ENCODE results near the gene HSD17B1. TPM values are rescaled to one million over a fixed set of nuclear protein-coding genes. Genes with fewer than 3 reads are reported as not detected.

HSD17B1 gene
- total RNA-seq, 1 donor from 2014 or later: 1.2 TPM

DNA sequence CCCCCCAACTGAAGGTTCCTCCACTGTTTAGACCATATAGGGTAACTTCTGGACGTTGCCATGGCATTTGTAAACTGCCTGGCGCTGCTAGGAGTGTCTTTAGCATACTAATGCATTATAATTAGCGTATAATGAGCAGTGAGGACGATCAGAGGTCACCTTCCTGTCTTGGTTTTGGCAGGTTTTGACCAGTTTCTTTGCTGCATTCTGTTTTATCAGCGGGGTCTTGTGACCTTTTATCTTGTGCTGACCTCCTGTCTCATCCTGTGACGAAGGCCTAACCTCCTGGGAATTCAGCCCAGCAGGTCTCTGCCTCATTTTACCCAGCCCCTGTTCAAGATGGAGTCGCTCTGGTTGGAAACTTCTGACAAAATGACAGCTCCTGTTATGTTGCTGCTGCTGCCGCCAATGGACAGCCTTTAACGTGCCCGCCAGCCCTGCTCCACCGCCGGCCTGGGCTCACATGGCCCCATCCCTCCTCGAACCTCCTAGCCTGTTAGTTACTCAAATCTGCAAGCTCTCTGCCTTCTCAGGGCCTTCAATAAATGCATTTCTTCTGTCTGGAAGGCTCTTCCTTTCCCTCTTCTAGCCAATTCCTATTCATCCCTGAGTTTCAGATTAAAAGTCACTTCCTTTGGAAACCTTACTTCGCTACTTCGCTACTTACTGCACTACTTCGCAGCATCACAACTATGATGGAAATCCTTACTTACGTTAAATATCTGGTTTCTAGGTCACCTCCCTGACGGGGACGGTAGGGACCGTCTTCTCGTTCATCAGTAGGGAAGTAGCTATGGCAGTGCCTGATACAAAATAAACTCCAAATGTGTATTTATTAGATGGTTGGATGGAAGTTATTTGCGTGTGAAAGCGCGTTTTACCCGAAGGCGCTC is 17.3 kb upstream of the HSD17B1 start:
- TF ChIP-seq, protein P1, sequence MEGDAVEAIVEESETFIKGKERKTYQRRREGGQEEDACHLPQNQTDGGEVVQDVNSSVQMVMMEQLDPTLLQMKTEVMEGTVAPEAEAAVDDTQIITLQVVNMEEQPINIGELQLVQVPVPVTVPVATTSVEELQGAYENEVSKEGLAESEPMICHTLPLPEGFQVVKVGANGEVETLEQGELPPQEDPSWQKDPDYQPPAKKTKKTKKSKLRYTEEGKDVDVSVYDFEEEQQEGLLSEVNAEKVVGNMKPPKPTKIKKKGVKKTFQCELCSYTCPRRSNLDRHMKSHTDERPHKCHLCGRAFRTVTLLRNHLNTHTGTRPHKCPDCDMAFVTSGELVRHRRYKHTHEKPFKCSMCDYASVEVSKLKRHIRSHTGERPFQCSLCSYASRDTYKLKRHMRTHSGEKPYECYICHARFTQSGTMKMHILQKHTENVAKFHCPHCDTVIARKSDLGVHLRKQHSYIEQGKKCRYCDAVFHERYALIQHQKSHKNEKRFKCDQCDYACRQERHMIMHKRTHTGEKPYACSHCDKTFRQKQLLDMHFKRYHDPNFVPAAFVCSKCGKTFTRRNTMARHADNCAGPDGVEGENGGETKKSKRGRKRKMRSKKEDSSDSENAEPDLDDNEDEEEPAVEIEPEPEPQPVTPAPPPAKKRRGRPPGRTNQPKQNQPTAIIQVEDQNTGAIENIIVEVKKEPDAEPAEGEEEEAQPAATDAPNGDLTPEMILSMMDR (conservative IDR thresholded peaks at IDR 0.05): no peak
- no peaks in the 10 kb centered on the region for H3K27me3 Mint-ChIP-seq (ENCODE audit: low read depth)
- no peaks in the 10 kb centered on the region for H3K36me3 Mint-ChIP-seq (ENCODE audit: low read depth)
- H3K4me1 Mint-ChIP-seq: peaks cover 24% of the 10 kb centered on the region
- DNase-seq (ENCODE audit: low read depth, low spot score): no peak
- no peak overlapping the region for H3K27ac Mint-ChIP-seq (ENCODE audit: unreplicated experiment)
- H3K4me3 Mint-ChIP-seq: peak overlapping the region; percentile 82
- H3K9me3 Mint-ChIP-seq: no peaks in the 10 kb centered on the region

DNA sequence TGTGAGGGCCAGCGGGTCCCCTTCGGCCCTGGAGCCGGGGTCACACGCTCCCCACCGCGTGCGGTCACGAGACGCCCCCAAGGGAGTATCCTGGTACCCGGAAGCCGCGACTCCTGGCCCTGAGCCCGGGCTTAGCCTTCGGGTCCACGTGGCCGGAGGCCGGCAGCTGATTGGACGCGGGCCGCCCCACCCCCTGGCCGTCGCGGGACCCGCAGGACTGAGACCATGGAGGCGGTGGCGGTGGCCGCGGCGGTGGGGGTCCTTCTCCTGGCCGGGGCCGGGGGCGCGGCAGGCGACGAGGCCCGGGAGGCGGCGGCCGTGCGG is 16.7 kb upstream of the HSD17B1 start, which contains the start of gene NAGLU:
Gene NAGLU (plus strand): TSS at position 194 of the 324 bp plus-strand sequence. CDS start 32 bp downstream, at position 226.
- DNase-seq (ENCODE audit: low read depth, low spot score): peak; percentile 79
- Mint-ChIP-seq H3K27me3 (ENCODE audit: low read depth) (no peaks in the 10 kb centered on the region), H3K36me3 (ENCODE audit: low read depth) (no peaks in the 10 kb centered on the region), H3K4me1 (peaks cover 24% of the 10 kb centered on the region), H3K9me3 (no peaks in the 10 kb centered on the region), H3K4me3 (peak within 1 kb of the TSS; percentile 89), H3K27ac (ENCODE audit: unreplicated experiment) (peak within 1 kb of the TSS; percentile 92)
- TF ChIP-seq, protein P1 (conservative IDR thresholded peaks at IDR 0.05): no peak

- Mint-ChIP-seq H3K27ac (ENCODE audit: unreplicated experiment) (peak overlapping the region; percentile 92), H3K36me3 (ENCODE audit: low read depth) (no peaks in the 10 kb centered on the region), H3K4me3 (peak overlapping the region; percentile 89), H3K27me3 (ENCODE audit: low read depth) (no peaks in the 10 kb centered on the region), H3K4me1 (peaks cover 22% of the 10 kb centered on the region), H3K9me3 (no peaks in the 10 kb centered on the region)
- peak; percentile 48 for DNase-seq (ENCODE audit: low read depth, low spot score)
- TF ChIP-seq, protein P1 (conservative IDR thresholded peaks at IDR 0.05): no peak
These were observed 16.2 kb upstream of the HSD17B1 start for GRCh38 chr17:42536372-42537155.

DNA sequence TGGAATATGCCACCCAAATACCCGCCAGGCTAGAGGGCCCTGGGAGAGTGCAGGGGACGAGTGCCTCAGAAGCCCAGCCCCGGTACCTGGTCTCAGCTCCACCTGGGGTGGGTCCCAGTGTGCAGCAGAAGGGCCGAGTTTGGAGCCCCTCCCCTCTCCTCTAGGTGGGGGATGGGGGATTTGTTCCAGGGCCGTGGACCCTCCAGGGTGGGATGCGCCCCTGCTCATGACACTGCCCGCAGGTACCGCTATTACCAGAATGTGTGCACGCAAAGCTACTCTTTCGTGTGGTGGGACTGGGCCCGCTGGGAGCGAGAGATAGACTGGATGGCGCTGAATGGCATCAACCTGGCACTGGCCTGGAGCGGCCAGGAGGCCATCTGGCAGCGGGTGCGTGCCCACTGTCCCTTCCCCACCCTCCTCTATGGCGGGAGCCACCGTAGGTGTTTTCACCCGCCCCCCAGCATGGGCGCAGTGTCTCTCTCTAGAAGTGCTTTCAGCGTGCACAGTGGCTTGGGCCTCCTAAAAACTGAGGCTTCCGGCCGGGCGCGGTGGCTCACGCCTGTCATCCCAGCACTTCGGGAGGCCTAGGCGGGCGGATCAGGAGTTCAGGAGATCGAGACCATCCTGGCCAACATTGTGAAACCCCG is 15.4 kb upstream of the HSD17B1 start:
- peak overlapping the region; percentile 89 for H3K4me3 Mint-ChIP-seq
- no peak for DNase-seq (ENCODE audit: low read depth, low spot score)
- no peaks in the 10 kb centered on the region for H3K27me3 Mint-ChIP-seq (ENCODE audit: low read depth)
- H3K9me3 Mint-ChIP-seq: no peaks in the 10 kb centered on the region
- TF ChIP-seq, protein P1 (conservative IDR thresholded peaks at IDR 0.05): no peak
- no peak overlapping the region for H3K27ac Mint-ChIP-seq (ENCODE audit: unreplicated experiment)
- no peaks in the 10 kb centered on the region for H3K36me3 Mint-ChIP-seq (ENCODE audit: low read depth)
- H3K4me1 Mint-ChIP-seq: peaks cover 18% of the 10 kb centered on the region

DNA sequence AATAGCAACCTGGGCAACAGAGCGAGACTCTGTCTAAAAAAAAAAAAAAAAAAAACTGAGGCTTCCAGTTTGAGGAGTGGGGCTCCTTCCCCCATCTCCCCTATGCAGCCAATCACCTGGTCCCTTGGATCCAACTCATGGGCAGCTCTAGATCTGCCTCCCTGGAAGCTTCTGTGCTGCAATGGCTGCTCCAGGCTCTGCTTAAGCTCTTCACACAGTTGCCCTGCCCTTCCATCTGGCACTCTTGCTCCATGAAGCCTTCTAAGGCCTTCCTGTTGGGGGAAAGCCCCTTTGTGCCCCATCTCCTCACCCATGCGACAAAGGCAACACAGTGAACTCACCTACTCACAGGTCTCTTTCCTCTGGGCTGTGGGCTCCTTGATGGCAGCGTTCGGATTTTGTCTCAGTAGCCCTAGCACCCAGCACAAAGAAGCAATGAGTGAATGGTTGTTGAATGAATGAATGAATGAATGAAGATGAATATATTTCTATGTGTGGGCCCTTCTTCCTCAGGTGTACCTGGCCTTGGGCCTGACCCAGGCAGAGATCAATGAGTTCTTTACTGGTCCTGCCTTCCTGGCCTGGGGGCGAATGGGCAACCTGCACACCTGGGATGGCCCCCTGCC is 14.8 kb upstream of the HSD17B1 start:
- peak overlapping the region; percentile 89 for H3K4me3 Mint-ChIP-seq
- no peaks in the 10 kb centered on the region for H3K27me3 Mint-ChIP-seq (ENCODE audit: low read depth)
- H3K4me1 Mint-ChIP-seq: peaks cover 18% of the 10 kb centered on the region
- no peak overlapping the region for H3K27ac Mint-ChIP-seq (ENCODE audit: unreplicated experiment)
- TF ChIP-seq, protein P1 (conservative IDR thresholded peaks at IDR 0.05): no peak
- DNase-seq (ENCODE audit: low read depth, low spot score): no peak
- no peaks in the 10 kb centered on the region for H3K36me3 Mint-ChIP-seq (ENCODE audit: low read depth)
- H3K9me3 Mint-ChIP-seq: no peaks in the 10 kb centered on the region
